SW480 (cell line): ENCODE measurements around the gene SIGLEC11.
"Not testable (repeated sequence)": the region's sequence is repeated elsewhere in the genome, so short reads cannot be mapped to it uniquely, and the experiment has no call there.

Source experiments
- DNase-seq: peaks from one replicate; pipeline ENCODE4 v3.0.0-alpha.2; 2016; ENCODE audit warnings: low spot score

Gene SIGLEC11

GRCh38 chr19:49924881-49925210 is 36.1 kb downstream of the SIGLEC11 start:
- DNase-seq = not testable (repeated sequence)

- peak; percentile 48 for DNase-seq
Measured at GRCh38 chr19:49924004-49924880, 36.7 kb downstream of the SIGLEC11 start.

- DNase-seq = no peak
Measured at GRCh38 chr19:49923055-49924003, 37.6 kb downstream of the SIGLEC11 start.

GRCh38 chr19:49921871-49922795 is 38.8 kb downstream of the SIGLEC11 start:
- DNase-seq = no peak

- no peak for DNase-seq
Measured at GRCh38 chr19:49920624-49921363, 40.2 kb downstream of the SIGLEC11 start.

- DNase-seq = no peak
Measured at GRCh38 chr19:49918089-49918488, 42.9 kb downstream of the SIGLEC11 start.

- no peak for DNase-seq
Measured at GRCh38 chr19:49916839-49917733, 43.9 kb downstream of the SIGLEC11 start.

GRCh38 chr19:49915271-49915670 is 45.7 kb downstream of the SIGLEC11 start:
- no peak for DNase-seq

GRCh38 chr19:49913720-49914119 is 47.3 kb downstream of the SIGLEC11 start:
- DNase-seq = no peak

GRCh38 chr19:49912965-49913685 is 47.8 kb downstream of the SIGLEC11 start:
- no peak for DNase-seq

- no peak for DNase-seq
Measured at GRCh38 chr19:49911381-49912145, 49.4 kb downstream of the SIGLEC11 start.

- DNase-seq = no peak
Measured at GRCh38 chr19:49910179-49910578, 50.8 kb downstream of the SIGLEC11 start.

- no peak for DNase-seq
Measured at GRCh38 chr19:49908480-49909420, 52.2 kb downstream of the SIGLEC11 start.

- DNase-seq = no peak
Measured at GRCh38 chr19:49907745-49908446, 53.1 kb downstream of the SIGLEC11 start.

GRCh38 chr19:49906879-49907564 is 54.0 kb downstream of the SIGLEC11 start:
- DNase-seq = no peak

- DNase-seq = no peak
Measured at GRCh38 chr19:49904136-49904535, 56.8 kb downstream of the SIGLEC11 start.
